Measurements from ENCODE around the gene ELP1.

The ELP1 gene

DNA sequence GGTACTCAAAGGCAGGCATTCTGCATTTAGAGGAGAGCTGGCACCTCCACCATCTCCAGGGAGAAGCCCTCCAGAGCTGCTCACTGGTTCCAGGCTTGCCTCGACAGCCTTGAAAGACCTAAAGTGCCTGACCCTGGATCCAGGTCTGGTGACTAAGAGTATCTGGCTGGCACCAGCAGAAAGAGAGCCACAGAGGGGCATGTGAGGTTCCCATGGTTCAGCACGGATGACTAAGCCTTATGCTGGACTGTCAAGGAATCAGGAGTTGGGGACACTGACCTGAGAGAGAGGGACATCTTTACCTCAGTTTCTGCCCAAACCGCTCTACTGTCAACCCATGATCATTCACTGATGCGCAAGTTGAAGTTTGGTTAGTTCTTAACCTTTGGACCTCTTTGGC lies 68.9 kb downstream of the ELP1 start:
- TF ChIP-seq, protein P1, sequence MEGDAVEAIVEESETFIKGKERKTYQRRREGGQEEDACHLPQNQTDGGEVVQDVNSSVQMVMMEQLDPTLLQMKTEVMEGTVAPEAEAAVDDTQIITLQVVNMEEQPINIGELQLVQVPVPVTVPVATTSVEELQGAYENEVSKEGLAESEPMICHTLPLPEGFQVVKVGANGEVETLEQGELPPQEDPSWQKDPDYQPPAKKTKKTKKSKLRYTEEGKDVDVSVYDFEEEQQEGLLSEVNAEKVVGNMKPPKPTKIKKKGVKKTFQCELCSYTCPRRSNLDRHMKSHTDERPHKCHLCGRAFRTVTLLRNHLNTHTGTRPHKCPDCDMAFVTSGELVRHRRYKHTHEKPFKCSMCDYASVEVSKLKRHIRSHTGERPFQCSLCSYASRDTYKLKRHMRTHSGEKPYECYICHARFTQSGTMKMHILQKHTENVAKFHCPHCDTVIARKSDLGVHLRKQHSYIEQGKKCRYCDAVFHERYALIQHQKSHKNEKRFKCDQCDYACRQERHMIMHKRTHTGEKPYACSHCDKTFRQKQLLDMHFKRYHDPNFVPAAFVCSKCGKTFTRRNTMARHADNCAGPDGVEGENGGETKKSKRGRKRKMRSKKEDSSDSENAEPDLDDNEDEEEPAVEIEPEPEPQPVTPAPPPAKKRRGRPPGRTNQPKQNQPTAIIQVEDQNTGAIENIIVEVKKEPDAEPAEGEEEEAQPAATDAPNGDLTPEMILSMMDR (IDR thresholded peaks at IDR 0.05; ENCODE audit: low read length) = no peak
- TF ChIP-seq EZH2 (optimal IDR thresholded peaks at IDR 0.05; ENCODE audit: low read depth, low read length) (no peak), EZH2phosphoT487 (IDR thresholded peaks at IDR 0.05; ENCODE audit: low read length) (no peak)
- H3K4me3 ChIP-seq (ENCODE audit: low read length) = no peak overlapping the region
- H3K36me3 ChIP-seq (replicated peaks; ENCODE audit: insufficient read depth, low read length) = no peaks in the 10 kb centered on the region
- H3K4me2 ChIP-seq (ENCODE audit: low read depth, low read length) = no peak overlapping the region
- H3K27me3 ChIP-seq (replicated peaks; ENCODE audit: insufficient read depth, low read length) = no peaks in the 10 kb centered on the region
- H2AFZ ChIP-seq (ENCODE audit: low read length) = no peak overlapping the region
- no peak for DNase-seq
- no peak overlapping the region for H3K27ac ChIP-seq (ENCODE audit: low read length)
- no peaks in the 10 kb centered on the region for H3K9me2 ChIP-seq (replicated peaks; ENCODE audit: insufficient read depth, low read length)
- no peaks in the 10 kb centered on the region for H3F3A ChIP-seq (ENCODE audit: insufficient read depth, low read length)
- no peaks in the 10 kb centered on the region for H3K79me2 ChIP-seq (ENCODE audit: low read length)
- no peaks in the 10 kb centered on the region for H3K9me3 ChIP-seq (replicated peaks; ENCODE audit: insufficient read depth, low read length)
- no peaks in the 10 kb centered on the region for H3K4me1 ChIP-seq (ENCODE audit: low read length)
- no peak overlapping the region for H3K9ac ChIP-seq (ENCODE audit: low read length)
- H4K20me1 ChIP-seq (ENCODE audit: insufficient read depth, low read length) = no peaks in the 10 kb centered on the region

DNA sequence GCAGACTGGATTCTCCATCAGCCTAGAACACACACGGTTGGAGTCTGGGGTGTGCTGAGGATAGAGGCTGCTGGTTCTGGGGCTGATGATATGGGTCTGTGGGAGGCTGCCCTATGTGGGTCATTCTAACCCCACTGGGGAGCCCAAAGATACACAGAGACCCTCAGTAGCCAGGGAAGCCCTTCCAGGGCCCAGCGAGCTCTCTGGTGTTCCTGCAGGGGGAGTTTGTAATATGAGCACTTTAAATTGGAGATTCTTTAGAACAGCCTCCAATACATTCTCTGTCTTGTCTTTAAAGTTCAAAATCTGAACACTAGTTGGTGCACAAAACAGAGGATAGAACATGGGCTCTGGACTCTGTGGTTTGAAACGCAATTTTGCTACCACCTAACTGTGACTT lies 69.5 kb downstream of the ELP1 start:
- H3F3A ChIP-seq (ENCODE audit: insufficient read depth, low read length) = no peaks in the 10 kb centered on the region
- no peak overlapping the region for H3K4me3 ChIP-seq (ENCODE audit: low read length)
- no peak for DNase-seq
- H3K4me2 ChIP-seq (ENCODE audit: low read depth, low read length) = no peak overlapping the region
- no peak overlapping the region for H2AFZ ChIP-seq (ENCODE audit: low read length)
- H4K20me1 ChIP-seq (ENCODE audit: insufficient read depth, low read length) = no peaks in the 10 kb centered on the region
- H3K36me3 ChIP-seq (replicated peaks; ENCODE audit: insufficient read depth, low read length) = no peaks in the 10 kb centered on the region
- H3K9me2 ChIP-seq (replicated peaks; ENCODE audit: insufficient read depth, low read length) = no peaks in the 10 kb centered on the region
- H3K9me3 ChIP-seq (replicated peaks; ENCODE audit: insufficient read depth, low read length) = no peaks in the 10 kb centered on the region
- H3K27ac ChIP-seq (ENCODE audit: low read length) = no peak overlapping the region
- no peaks in the 10 kb centered on the region for H3K79me2 ChIP-seq (ENCODE audit: low read length)
- no peaks in the 10 kb centered on the region for H3K27me3 ChIP-seq (replicated peaks; ENCODE audit: insufficient read depth, low read length)
- no peak overlapping the region for H3K9ac ChIP-seq (ENCODE audit: low read length)
- H3K4me1 ChIP-seq (ENCODE audit: low read length) = no peaks in the 10 kb centered on the region
- no peak for TF ChIP-seq EZH2 (optimal IDR thresholded peaks at IDR 0.05; ENCODE audit: low read depth, low read length)

DNA sequence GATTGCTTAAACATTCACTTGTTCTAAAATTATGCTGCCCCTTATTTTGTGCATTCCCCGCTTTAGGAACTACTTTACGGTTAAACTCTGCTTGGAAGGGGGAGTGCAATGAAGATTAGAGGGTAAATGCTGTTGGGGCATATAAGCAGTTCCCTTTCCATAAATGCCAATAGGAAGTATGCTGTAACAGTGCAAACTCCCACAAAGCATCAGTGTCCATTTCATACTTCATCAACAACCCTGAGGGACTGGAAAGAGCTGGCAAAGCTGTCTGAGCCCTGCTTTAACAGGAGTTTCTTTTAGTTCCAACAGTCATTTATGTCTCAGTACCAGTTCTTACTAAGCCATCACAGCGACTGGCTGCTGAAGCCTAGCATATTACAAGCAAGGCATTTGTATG lies 70.0 kb downstream of the ELP1 start:
- no peaks in the 10 kb centered on the region for H3K79me2 ChIP-seq (ENCODE audit: low read length)
- no peak for DNase-seq
- no peak overlapping the region for H3K27ac ChIP-seq (ENCODE audit: low read length)
- H3K9ac ChIP-seq (ENCODE audit: low read length) = no peak overlapping the region
- no peak overlapping the region for H3K4me2 ChIP-seq (ENCODE audit: low read depth, low read length)
- no peaks in the 10 kb centered on the region for H3K36me3 ChIP-seq (replicated peaks; ENCODE audit: insufficient read depth, low read length)
- no peaks in the 10 kb centered on the region for H4K20me1 ChIP-seq (ENCODE audit: insufficient read depth, low read length)
- H3K9me3 ChIP-seq (replicated peaks; ENCODE audit: insufficient read depth, low read length) = no peaks in the 10 kb centered on the region
- H2AFZ ChIP-seq (ENCODE audit: low read length) = no peak overlapping the region
- H3F3A ChIP-seq (ENCODE audit: insufficient read depth, low read length) = no peaks in the 10 kb centered on the region
- no peak for TF ChIP-seq EZH2phosphoT487 (IDR thresholded peaks at IDR 0.05; ENCODE audit: low read length)
- TF ChIP-seq EZH2 (optimal IDR thresholded peaks at IDR 0.05; ENCODE audit: low read depth, low read length) = no peak
- TF ChIP-seq, protein P1 (IDR thresholded peaks at IDR 0.05; ENCODE audit: low read length) = no peak
- H3K4me3 ChIP-seq (ENCODE audit: low read length) = no peak overlapping the region
- H3K4me1 ChIP-seq (ENCODE audit: low read length) = no peaks in the 10 kb centered on the region
- no peaks in the 10 kb centered on the region for H3K27me3 ChIP-seq (replicated peaks; ENCODE audit: insufficient read depth, low read length)
- H3K9me2 ChIP-seq (replicated peaks; ENCODE audit: insufficient read depth, low read length) = no peaks in the 10 kb centered on the region

DNA sequence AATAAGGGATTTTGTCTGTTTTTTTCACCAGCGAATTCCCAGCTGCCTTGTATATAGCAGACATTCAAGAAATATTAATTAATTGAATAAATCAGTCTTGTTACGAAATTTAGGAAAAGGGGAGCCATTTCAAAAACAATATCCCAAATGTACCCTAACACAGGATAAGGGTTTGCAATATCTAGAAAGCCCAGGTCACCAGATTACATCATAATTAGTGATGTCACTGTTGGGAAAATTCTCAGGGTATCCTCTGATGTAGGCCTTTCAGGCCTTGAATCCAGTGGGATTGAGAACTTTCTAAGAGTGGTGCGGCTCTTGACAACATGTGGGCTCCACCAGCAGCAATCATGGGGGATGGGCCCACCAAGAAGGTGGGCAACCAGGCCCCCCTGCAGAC lies 71.9 kb downstream of the ELP1 start, which contains the start of gene ACTL7A:
ACTL7A (plus strand) TSS at position 270 of the 400 bp plus-strand sequence; CDS start at position 327, 57 bp downstream.
- Histone ChIP-seq H3K79me2 (ENCODE audit: low read length) (no peaks in the 10 kb centered on the region), H3K36me3 (replicated peaks; ENCODE audit: insufficient read depth, low read length) (no peaks in the 10 kb centered on the region), H3K9me3 (replicated peaks; ENCODE audit: insufficient read depth, low read length) (no peaks in the 10 kb centered on the region), H3K9me2 (replicated peaks; ENCODE audit: insufficient read depth, low read length) (no peaks in the 10 kb centered on the region), H3K27me3 (replicated peaks; ENCODE audit: insufficient read depth, low read length) (no peaks in the 10 kb centered on the region), H2AFZ (ENCODE audit: low read length) (no peak within 1 kb of the TSS), H3K4me1 (ENCODE audit: low read length) (no peaks in the 10 kb centered on the region), H3K4me2 (ENCODE audit: low read depth, low read length) (no peak within 1 kb of the TSS), H3F3A (ENCODE audit: insufficient read depth, low read length) (no peaks in the 10 kb centered on the region), H3K4me3 (ENCODE audit: low read length) (no peak within 1 kb of the TSS), H4K20me1 (ENCODE audit: insufficient read depth, low read length) (no peaks in the 10 kb centered on the region), H3K27ac (ENCODE audit: low read length) (no peak within 1 kb of the TSS), H3K9ac (ENCODE audit: low read length) (no peak within 1 kb of the TSS)
- DNase-seq = no peak
- TF ChIP-seq EZH2phosphoT487 (IDR thresholded peaks at IDR 0.05; ENCODE audit: low read length) (no peak), EZH2 (optimal IDR thresholded peaks at IDR 0.05; ENCODE audit: low read depth, low read length) (no peak)
- TF ChIP-seq, protein P1 (IDR thresholded peaks at IDR 0.05; ENCODE audit: low read length) = no peak
